K562 (cell line): ENCODE measurements around the gene KRT222. TPM values are rescaled to one million over a fixed set of nuclear protein-coding genes. Genes with fewer than 3 reads are reported as not detected.

Experiments
- ATAC-seq: fragments of 200-7000 bp; cut with Tn5 transposase; 3 replicates; pipeline ENCODE4 v1.9.1; 2020; ENCODE audit warnings: moderate library complexity
- BruUV-seq: library from RNA; stranded (reverse); fragments of 400-500 nt; replicated peaks from 2 replicates; lab custom pipeline; 2021; lab: Mats Ljungman, UMichigan
- CTCF ChIA-PET: fragments of 300-600 bp; formaldehyde crosslinking; extraction: SDS; loops from one replicate; lab custom pipeline; 2021; ENCODE audit warnings: low intra/inter-chr PET ratio; lab: Yijun Ruan, JAX
- POLR2A ChIA-PET: fragments of 300-600, 350-650 bp; sonication (Branson Sonifier 250); formaldehyde crosslinking; extraction: SDS; loops from one replicate; lab custom pipeline; 2021; ENCODE audit warnings: antibody characterized with exemption, inconsistent platforms; lab: Yijun Ruan, JAX
- DNase-seq, 4 experiments: peaks; one replicate each; pipeline versions ENCODE4 v3.0.0 to v3.0.0-alpha.2; 2011 to 2018; ENCODE audit warnings: low spot score in 3 of 4, mixed read lengths in 3 of 4; ENCODE audit errors: extremely low read depth in 1 of 4
- FAIRE-seq: peaks from 2 replicates; lab custom pipeline; 2011; peaks lifted over from hg19 to GRCh38; lab: Jason Lieb, UNC
- H2AFZ ChIP-seq: 2 replicates; pipeline ENCODE4 v1.6.0; 2011; ENCODE audit warnings: low read depth, low read length, control low read depth, inconsistent platforms
- H3K27ac ChIP-seq: fragments of 200-600 bp; 3 replicates; pipeline ENCODE4 v1.8.0; 2011; ENCODE audit warnings: low read depth, mild to moderate bottlenecking, control low read depth, inconsistent platforms, low read length, moderate library complexity, mixed read lengths; ENCODE audit errors: extremely low read depth
- H3K27me3 ChIP-seq, 2 experiments: fragments of 300-600 bp in 1 of 2; 2 replicates in 1 of 2; 3 replicates in 1 of 2; pipeline versions ENCODE4 v1.6.0 to v1.8.0; 2011; ENCODE audit warnings: inconsistent platforms in 2 of 2, low read length in 2 of 2, mild to moderate bottlenecking in 1 of 2, mixed read lengths in 1 of 2, moderate library complexity in 1 of 2; ENCODE audit not compliant: control insufficient read depth in 2 of 2, insufficient read depth in 2 of 2
- H3K36me3 ChIP-seq: fragments of 300-600 bp; 3 replicates; pipeline ENCODE4 v1.8.0; 2011; ENCODE audit warnings: mild to moderate bottlenecking, low read length, inconsistent platforms; ENCODE audit not compliant: control insufficient read depth, insufficient read depth
- H3K4me1 ChIP-seq, 2 experiments: fragments of 200-600 bp in 1 of 2; replicated peaks in 1 of 2; 2 replicates in 1 of 2; 3 replicates in 1 of 2; pipeline versions ENCODE4 v1.5.1 to v1.8.0; 2011; ENCODE audit warnings: inconsistent platforms in 2 of 2, low read length in 2 of 2, mild to moderate bottlenecking in 1 of 2, mixed read lengths in 1 of 2, moderate library complexity in 1 of 2; ENCODE audit not compliant: control insufficient read depth in 2 of 2, insufficient read depth in 2 of 2
- H3K4me2 ChIP-seq: 2 replicates; pipeline ENCODE4 v1.6.1; 2011; ENCODE audit warnings: low read length, control low read depth, inconsistent platforms, mixed read lengths; ENCODE audit not compliant: insufficient read depth
- H3K4me3 ChIP-seq: fragments of 200-600 bp; sonication (generic), shearing (Covaris generic); 2 replicates; pipeline ENCODE4 v1.5.1; 2016; ENCODE audit warnings: control low read depth, inconsistent platforms
- H3K79me2 ChIP-seq: fragments of 200-600 bp; 3 replicates; pipeline ENCODE4 v1.8.0; 2011; ENCODE audit warnings: low read length, inconsistent platforms; ENCODE audit not compliant: control insufficient read depth, insufficient read depth
- H3K9ac ChIP-seq, 2 experiments: 2 replicates each; pipeline versions ENCODE4 v1.6.0 to v1.6.1; 2011; ENCODE audit warnings: low read depth in 2 of 2, low read length in 2 of 2, control low read depth in 1 of 2, inconsistent platforms in 1 of 2, mild to moderate bottlenecking in 1 of 2, mixed read lengths in 1 of 2; ENCODE audit not compliant: insufficient read depth in 1 of 2
- H3K9me1 ChIP-seq: one replicate; pipeline ENCODE4 v1.6.0; 2011; ENCODE audit warnings: inconsistent platforms, mild to moderate bottlenecking, low read length, moderate library complexity; ENCODE audit not compliant: control insufficient read depth, insufficient read depth
- H3K9me3 ChIP-seq: replicated peaks from 2 replicates; pipeline ENCODE4 v1.5.1; 2011; ENCODE audit warnings: low read depth, low read length, inconsistent platforms; ENCODE audit not compliant: control insufficient read depth, insufficient read depth
- H4K20me1 ChIP-seq: replicated peaks from 2 replicates; pipeline ENCODE4 v1.6.1; 2011; ENCODE audit warnings: low read length, inconsistent platforms, mixed read lengths; ENCODE audit not compliant: control insufficient read depth, insufficient read depth
- ETS1 ChIP-seq: conservative IDR thresholded peaks from 2 replicates; pipeline ENCODE4 v1.6.1; 2011; ENCODE audit warnings: low read depth, mild to moderate bottlenecking, low read length; ENCODE audit not compliant: control insufficient read depth
- KLF13 ChIP-seq: fragments of 450-650 bp; IDR thresholded peaks from 2 replicates; pipeline ENCODE4 v1.6.1; 2016; ENCODE audit warnings: missing genetic modification characterization, low read depth, mild to moderate bottlenecking, missing compliant biosample characterization, moderate library complexity, borderline replicate concordance
- MCM7 ChIP-seq, 2 experiments: fragments of 450-650 bp; IDR thresholded peaks; 2 replicates each; pipeline ENCODE4 v1.6.1; 2016 to 2018
- MECOM ChIP-seq: fragments of 250-450 bp; sonication (Bioruptor Pico); IDR thresholded peaks from 2 replicates; pipeline ENCODE4 v1.8.0; 2022; ENCODE audit warnings: inconsistent platforms
- NFRKB ChIP-seq: fragments of 450-650 bp; IDR thresholded peaks from 2 replicates; pipeline ENCODE4 v1.6.1; 2016; ENCODE audit warnings: low read depth
- NONO ChIP-seq, 2 experiments: fragments of 200-400 bp in 1 of 2; fragments of 450-650 bp in 1 of 2; formaldehyde crosslinking in 1 of 2; IDR thresholded peaks; 2 replicates each; pipeline ENCODE4 v1.6.1; 2017; ENCODE audit warnings: low read depth in 2 of 2, mild to moderate bottlenecking in 2 of 2, moderate library complexity in 2 of 2, low read length in 1 of 2
- PREB ChIP-seq: sonication (generic); formaldehyde crosslinking; IDR thresholded peaks from 2 replicates; pipeline ENCODE4 v1.8.1; 2023; ENCODE audit warnings: mild to moderate bottlenecking, missing genetic modification reagents
- SIX5 ChIP-seq, 2 experiments: IDR thresholded peaks; 2 replicates each; pipeline ENCODE4 v1.6.1; 2011; ENCODE audit warnings: low read length in 2 of 2, borderline replicate concordance in 1 of 2, low read depth in 1 of 2, mild to moderate bottlenecking in 1 of 2, moderate library complexity in 1 of 2; ENCODE audit not compliant: insufficient read depth in 1 of 2
- SMAD3 ChIP-seq: fragments of 450-650 bp; formaldehyde crosslinking; conservative IDR thresholded peaks from 2 replicates; pipeline ENCODE4 v1.4.0; 2020; ENCODE audit warnings: mild to moderate bottlenecking
- STAT6 ChIP-seq: sonication (generic); formaldehyde crosslinking; IDR thresholded peaks from 2 replicates; pipeline ENCODE4 v1.8.1; 2023; ENCODE audit warnings: mild to moderate bottlenecking, missing genetic modification reagents
- TCF7 ChIP-seq: sonication (generic); IDR thresholded peaks from 2 replicates; pipeline ENCODE4 v1.6.1; 2016; ENCODE audit warnings: antibody characterized with exemption, borderline replicate concordance
- TRIM25 ChIP-seq: fragments of 450-650 bp; IDR thresholded peaks from 2 replicates; pipeline ENCODE4 v1.7.0; 2016; ENCODE audit warnings: borderline replicate concordance
- ZNF584 ChIP-seq: fragments of 200-800 bp; sonication (Bioruptor generic); IDR thresholded peaks from 2 replicates; pipeline ENCODE4 v1.6.1; 2016; ENCODE audit warnings: low read depth, mild to moderate bottlenecking, missing genetic modification characterization, missing compliant biosample characterization
- in situ Hi-C: fragments of 300-500 bp; cut with MboI; formaldehyde crosslinking; loops from 4 replicates; pipeline ENCODE4 v1.15.0; 2018; ENCODE audit warnings: inconsistent platforms, mixed read lengths
- intact Hi-C: fragments of 100-400 bp; cut with micrococcal nuclease; formaldehyde crosslinking; loops from 2 replicates; pipeline ENCODE4 v1.14.2; 2022
- polyA plus RNA-seq, 8 experiments: library from polyadenylated mRNA; depleted of rRNA in 4 of 8; stranded (reverse) in 5 of 8; unstranded in 3 of 8; fragments of >200 nt; fragmentation: Nextera tagmentation in 2 of 8; fragmentation: Illumina TruSeq in 1 of 8; extraction: Ambion mirVana in 2 of 8; extraction: Trizol in 1 of 8; gene quantifications; 2 replicates each; pipeline versions ENCODE4 v1.2.1 to v1.2.3, GENCODE V29; 2011 to 2014; ENCODE audit warnings: inconsistent platforms in 1 of 8, missing spikeins in 1 of 8
- total RNA-seq, 7 experiments: library from RNA; depleted of rRNA in 6 of 7; stranded (reverse); fragments of >200 nt in 6 of 7; fragmentation: Illumina TruSeq in 2 of 7; extraction: Trizol in 2 of 7; gene quantifications; 2 replicates each; pipeline versions ENCODE4 v1.2.1 to v1.2.3, GENCODE V29; 2011 to 2021; ENCODE audit warnings: low replicate concordance in 1 of 7

The KRT222 gene
- total and polyA plus RNA-seq, 9 of the 15 experiments (the other 6 are each of a cell fraction or from before 2014, with no cell fraction given) = 0.03 to 0.11 (median 0.05) TPM; not detected in 5

GRCh38 chr17:40666331-40666730, 1.4 kb upstream of the KRT222 start:
- ATAC-seq (no peak), FAIRE-seq (no peak), DNase-seq (no peak)
- Histone ChIP-seq H4K20me1 (0 out of 2 replicates have a peak, but pooled peaks cover 3% of the 10 kb centered on the region), H3K9me1 (no peaks in the 10 kb centered on the region), H3K4me2 (no peak overlapping the region), H3K9ac (no peak overlapping the region), H3K27ac (no peak overlapping the region), H3K79me2 (no peaks in the 10 kb centered on the region), H3K9me3 (no peaks in the 10 kb centered on the region), H3K4me1 (peaks cover 0 to 3% of the 10 kb centered on the region in 2 experiments; a peak in 1 of 5 replicates), H3K27me3 (peaks cover 16 to 31% of the 10 kb centered on the region in 2 experiments; a peak in 4 of 5 replicates), H3K36me3 (no peaks in the 10 kb centered on the region), H2AFZ (no peak overlapping the region), H3K4me3 (no peak overlapping the region)
- intact Hi-C loops = no loop called here
- CTCF ChIA-PET = no interaction called here
- TF ChIP-seq NONO (IDR thresholded peaks at IDR 0.05; ENCODE audit: low read depth in 2 of 2, low read length in 1 of 2) (no peak), MECOM (CRISPR knock-in tag) (no peak), ETS1 (no peak), SMAD3 (no peak), KLF13 (tag) (no peak), SIX5 (IDR thresholded peaks at IDR 0.05; ENCODE audit: borderline replicate concordance in 1 of 2, insufficient read depth in 1 of 2, low read depth in 1 of 2, low read length in 2 of 2) (no peak), TCF7 (no peak), PREB (no peak), MCM7 (IDR thresholded peaks at IDR 0.05) (no peak), STAT6 (CRISPR knock-in tag) (no peak), TRIM25 (no peak), NFRKB (no peak), ZNF584 (no peak)
- in situ Hi-C loops = no loop called here
- POLR2A ChIA-PET = interaction anchor here (1.9 kb wide), 1 partner anchor 21 kb away, joined by 6 read pairs; no protein-coding TSS in a partner anchor
- BruUV-seq = no TSS peak
